Kidney (tissue), 14 donors: Measurements from ENCODE around the gene ATP1A1. TPM values are rescaled to one million over a fixed set of nuclear protein-coding genes. Genes with fewer than 3 reads are reported as not detected.

Experiments
- DNase-seq, 5 donors: peaks; one replicate each; pipeline ENCODE4 v3.0.0-alpha.2; 2013 to 2020
- FAIRE-seq: peaks from 2 replicates; lab custom pipeline; 2012; peaks lifted over from hg19 to GRCh38; lab: Jason Lieb, UNC
- H3K27ac ChIP-seq, 2 donors: one replicate each; pipeline ENCODE4 v1.7.0; 2013; ENCODE audit warnings: low read depth in 2 of 2, low read length in 2 of 2, inconsistent platforms in 1 of 2
- H3K27me3 ChIP-seq: one replicate; pipeline ENCODE4 v1.7.1; 2013; ENCODE audit warnings: low read length, inconsistent platforms; ENCODE audit not compliant: control insufficient read depth, insufficient read depth
- H3K36me3 ChIP-seq, 3 donors: one replicate each; pipeline versions ENCODE4 v1.7.0 to v1.7.1; 2013; ENCODE audit warnings: low read length in 3 of 3, control low read depth in 1 of 3, inconsistent platforms in 1 of 3; ENCODE audit not compliant: insufficient read depth in 3 of 3, control insufficient read depth in 2 of 3
- H3K4me1 ChIP-seq, 3 donors: one replicate each; pipeline versions ENCODE4 v1.7.0 to v1.7.1; 2013; ENCODE audit warnings: low read length in 3 of 3, inconsistent platforms in 1 of 3, low read depth in 1 of 3; ENCODE audit not compliant: control insufficient read depth in 2 of 3, insufficient read depth in 2 of 3
- H3K4me3 ChIP-seq, 3 donors: one replicate each; pipeline versions ENCODE4 v1.7.0 to v1.8.1; 2013; ENCODE audit warnings: low read length in 3 of 3, control low read depth in 1 of 3, inconsistent platforms in 1 of 3
- H3K9ac ChIP-seq, 3 donors: one replicate each; pipeline versions ENCODE4 v1.7.0 to v1.7.1; 2013; ENCODE audit warnings: low read length in 3 of 3, control low read depth in 1 of 3, inconsistent platforms in 1 of 3
- H3K9me3 ChIP-seq, 3 donors: one replicate each; pipeline versions ENCODE4 v1.7.0 to v1.7.1; 2013; ENCODE audit warnings: low read length in 3 of 3, control low read depth in 1 of 3, inconsistent platforms in 1 of 3; ENCODE audit not compliant: control insufficient read depth in 2 of 3, insufficient read depth in 1 of 3
- intact Hi-C: fragments of 100-400 bp; cut with DNase I; formaldehyde crosslinking; loops from one replicate; pipeline ENCODE4 v1.11.1; 2022
- polyA plus RNA-seq: library from polyadenylated mRNA; stranded (reverse); fragments of 350-450 nt; fragmentation: Illumina TruSeq; extraction: RNeasy Lipid Tissue Mini Kit (QIAGEN cat#74804); gene quantifications from one replicate; pipeline ENCODE4 v1.2.3, GENCODE V29; 2014; ENCODE audit warnings: low read depth, low replicate concordance; ENCODE audit not compliant: insufficient read depth
- total RNA-seq: library from RNA; stranded (reverse); fragmentation: NEBNext Ultra II Directional; extraction: Animal tissue kit (Norgen Biotek cat#: 25700); gene quantifications from one replicate; pipeline ENCODE4 v1.2.1, GENCODE V29; 2021
- TF ChIP-seq, protein P1 (sequence below): IDR thresholded peaks from 3 replicates; pipeline ENCODE4 v1.5.1; 2012; ENCODE audit warnings: mild to moderate bottlenecking, moderate library complexity, borderline replicate concordance; ENCODE audit not compliant: insufficient read depth; ENCODE audit errors: extremely low read depth
- donor health status: control.
- donor health status: control.
- donor health status: control.
- donor health status: control.
- donor health status: control.
- donor health status: DM: yes; HTN: yes; CAD: no.
- donor health status: Normal renal cell carcinoma (clear cell type).

Gene ATP1A1
- total and polyA plus RNA-seq, 2 donors from 2014 or later, result 1,218 to 2,241 TPM

DNA sequence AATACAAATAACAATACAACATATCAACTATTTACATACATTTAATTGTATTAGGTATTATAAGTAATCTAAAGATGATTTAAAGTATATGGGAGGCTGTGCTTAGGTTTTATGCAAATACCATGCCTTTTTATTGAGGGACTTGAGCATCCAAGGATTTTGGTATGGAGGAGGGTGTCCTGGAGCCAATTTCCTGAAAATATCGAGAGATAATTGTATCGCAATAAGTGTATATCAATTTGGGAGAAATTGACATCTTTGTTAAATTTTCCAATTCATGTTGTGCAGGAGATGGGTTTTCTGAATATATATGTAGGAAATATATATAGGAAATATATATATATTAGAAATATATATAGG lies 63.5 kb downstream of the ATP1A1 start:
- FAIRE-seq, result no peak
- intact Hi-C loops, result no loop called here
- H3K9me3 ChIP-seq, result no peaks in the 10 kb centered on the region

DNA sequence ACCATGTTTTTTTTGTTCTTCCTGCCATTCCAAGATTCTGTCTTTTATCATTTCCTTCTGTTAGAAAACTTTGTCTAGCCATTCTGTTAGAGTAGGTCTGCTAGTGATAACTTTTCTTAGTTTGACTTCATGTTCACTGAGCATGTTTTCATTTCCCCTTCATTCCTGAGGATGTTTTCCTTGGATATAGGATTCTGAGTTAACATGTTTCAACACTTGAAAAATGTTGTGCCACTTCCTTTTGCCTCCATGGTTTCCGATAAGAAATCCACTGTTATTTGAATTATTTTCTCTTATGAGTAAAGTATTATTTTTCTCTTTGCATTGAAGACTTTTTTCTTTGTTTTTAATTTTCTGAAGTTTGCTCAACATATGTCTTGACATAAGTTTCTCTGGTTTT lies 66.7 kb downstream of the ATP1A1 start:
- Histone ChIP-seq H3K9me3 (no peaks in the 10 kb centered on the region), H3K9ac (no peak overlapping the region), H3K4me3 (no peak overlapping the region), H3K4me1 (no peaks in the 10 kb centered on the region), H3K36me3 (no peaks in the 10 kb centered on the region), H3K27ac (no peak overlapping the region), H3K27me3 (no peaks in the 10 kb centered on the region)
- TF ChIP-seq, protein P1, sequence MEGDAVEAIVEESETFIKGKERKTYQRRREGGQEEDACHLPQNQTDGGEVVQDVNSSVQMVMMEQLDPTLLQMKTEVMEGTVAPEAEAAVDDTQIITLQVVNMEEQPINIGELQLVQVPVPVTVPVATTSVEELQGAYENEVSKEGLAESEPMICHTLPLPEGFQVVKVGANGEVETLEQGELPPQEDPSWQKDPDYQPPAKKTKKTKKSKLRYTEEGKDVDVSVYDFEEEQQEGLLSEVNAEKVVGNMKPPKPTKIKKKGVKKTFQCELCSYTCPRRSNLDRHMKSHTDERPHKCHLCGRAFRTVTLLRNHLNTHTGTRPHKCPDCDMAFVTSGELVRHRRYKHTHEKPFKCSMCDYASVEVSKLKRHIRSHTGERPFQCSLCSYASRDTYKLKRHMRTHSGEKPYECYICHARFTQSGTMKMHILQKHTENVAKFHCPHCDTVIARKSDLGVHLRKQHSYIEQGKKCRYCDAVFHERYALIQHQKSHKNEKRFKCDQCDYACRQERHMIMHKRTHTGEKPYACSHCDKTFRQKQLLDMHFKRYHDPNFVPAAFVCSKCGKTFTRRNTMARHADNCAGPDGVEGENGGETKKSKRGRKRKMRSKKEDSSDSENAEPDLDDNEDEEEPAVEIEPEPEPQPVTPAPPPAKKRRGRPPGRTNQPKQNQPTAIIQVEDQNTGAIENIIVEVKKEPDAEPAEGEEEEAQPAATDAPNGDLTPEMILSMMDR, result no peak
- DNase-seq, result no peak
- no peak for FAIRE-seq
- intact Hi-C loops, result no loop called here

More for the DNA sequence above, 63.5 kb downstream of the ATP1A1 start:
- Histone ChIP-seq H3K27ac (no peak overlapping the region), H3K9ac (no peak overlapping the region), H3K4me1 (no peaks in the 10 kb centered on the region), H3K27me3 (no peaks in the 10 kb centered on the region), H3K4me3 (no peak overlapping the region), H3K36me3 (no peaks in the 10 kb centered on the region)
- TF ChIP-seq, protein P1, result no peak
- DNase-seq, result no peak

DNA sequence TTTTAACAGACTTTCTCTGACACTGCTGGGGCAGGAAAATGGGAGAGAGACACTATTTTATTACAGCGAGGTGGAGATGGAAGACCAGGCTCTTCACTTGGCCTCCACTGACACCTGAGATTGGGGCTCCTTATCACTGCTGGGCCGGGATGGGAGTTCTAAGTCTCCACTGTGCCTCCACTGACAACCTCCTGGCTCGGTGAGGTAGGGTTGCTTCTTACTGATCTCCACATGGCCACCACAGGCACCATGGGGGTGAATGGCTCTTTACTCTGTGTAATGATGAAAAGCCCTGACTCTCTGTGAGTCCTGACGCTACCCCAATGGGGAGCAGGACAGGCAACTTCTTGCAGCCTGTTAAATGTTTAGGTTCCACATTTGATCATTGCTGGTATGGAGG lies 67.7 kb downstream of the ATP1A1 start:
- no peak for DNase-seq
- TF ChIP-seq, protein P1, result no peak
- Histone ChIP-seq H3K27me3 (no peaks in the 10 kb centered on the region), H3K9ac (no peak overlapping the region), H3K9me3 (no peaks in the 10 kb centered on the region), H3K27ac (no peak overlapping the region), H3K4me3 (no peak overlapping the region), H3K4me1 (no peaks in the 10 kb centered on the region), H3K36me3 (no peaks in the 10 kb centered on the region)
- intact Hi-C loops, result no loop called here
- no peak for FAIRE-seq

DNA sequence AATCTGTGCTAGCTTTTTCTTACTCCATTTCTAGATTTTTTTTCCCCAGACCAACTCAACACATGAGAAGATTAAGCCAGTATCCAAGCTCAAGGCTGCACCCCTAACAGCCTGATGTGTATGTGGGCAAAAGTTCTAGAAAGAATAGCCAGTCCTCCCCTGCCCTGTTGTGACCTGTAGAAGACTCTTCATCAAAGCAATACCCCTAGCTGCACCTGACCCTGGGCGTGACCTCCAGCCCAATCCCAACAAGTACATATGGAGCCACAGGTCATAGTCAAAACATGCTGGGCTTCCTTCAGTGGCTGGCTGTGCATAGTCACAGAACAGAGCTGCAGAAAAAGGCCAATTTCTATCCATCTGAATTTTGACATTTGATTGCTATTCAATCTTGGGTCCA lies 72.5 kb downstream of the ATP1A1 start:
- Histone ChIP-seq H3K4me1 (no peaks in the 10 kb centered on the region), H3K9ac (no peak overlapping the region), H3K27me3 (no peaks in the 10 kb centered on the region), H3K36me3 (no peaks in the 10 kb centered on the region), H3K4me3 (no peak overlapping the region), H3K9me3 (no peaks in the 10 kb centered on the region), H3K27ac (no peak overlapping the region)
- intact Hi-C loops, result no loop called here
- no peak for DNase-seq
- TF ChIP-seq, protein P1, result no peak
- no peak for FAIRE-seq
